Stimulated activated memory B cell treated with anti-CD40 and anti-IgM and Interleukin-4, amounts not matched to agents 10 μg/mL and 1 μg/mL and 100 μg/mL, for 72 hours (primary cell): ENCODE data around the gene BLOC1S4.
"Not testable (repeated sequence)": the region's sequence is repeated elsewhere in the genome, so short reads cannot be mapped to it uniquely, and the experiment has no call there.

Source experiments
- ATAC-seq: fragments of 150-1000 bp; cut with Tn5 transposase; 2 replicates; pipeline ENCODE4 v1.10.0; 2021
- H3K27ac Mint-ChIP-seq: one replicate; pipeline ENCODE4 v1.8.0; 2022; ENCODE audit warnings: mild to moderate bottlenecking, mixed read lengths
- H3K27me3 Mint-ChIP-seq: one replicate; pipeline ENCODE4 v1.8.0; 2022; ENCODE audit warnings: mixed read lengths
- H3K36me3 Mint-ChIP-seq: one replicate; pipeline ENCODE4 v1.8.0; 2022; ENCODE audit warnings: mixed read lengths
- H3K4me1 Mint-ChIP-seq: one replicate; pipeline ENCODE4 v1.8.0; 2022; ENCODE audit warnings: mixed read lengths
- H3K4me3 Mint-ChIP-seq: one replicate; pipeline ENCODE4 v1.8.0; 2022; ENCODE audit warnings: mild to moderate bottlenecking, moderate library complexity, mixed read lengths
- H3K9me3 Mint-ChIP-seq: one replicate; pipeline ENCODE4 v1.8.0; 2022; ENCODE audit warnings: mixed read lengths

The BLOC1S4 gene

GRCh38 chr4:6722891-6723290 lies 6.9 kb downstream of the BLOC1S4 start:
- H3K9me3 Mint-ChIP-seq = no peaks in the 10 kb centered on the region
- H3K4me1 Mint-ChIP-seq = peaks cover 23% of the 10 kb centered on the region
- no peak overlapping the region for H3K27ac Mint-ChIP-seq
- ATAC-seq = no peak
- H3K27me3 Mint-ChIP-seq = no peaks in the 10 kb centered on the region
- H3K36me3 Mint-ChIP-seq = peaks cover 7% of the 10 kb centered on the region
- no peak overlapping the region for H3K4me3 Mint-ChIP-seq

- no peaks in the 10 kb centered on the region for H3K9me3 Mint-ChIP-seq
- peaks cover 5% of the 10 kb centered on the region for H3K27me3 Mint-ChIP-seq
- no peak for ATAC-seq
- H3K4me3 Mint-ChIP-seq = no peak overlapping the region
- peaks cover 5% of the 10 kb centered on the region for H3K36me3 Mint-ChIP-seq
- H3K4me1 Mint-ChIP-seq = peaks cover 15% of the 10 kb centered on the region
- no peak overlapping the region for H3K27ac Mint-ChIP-seq
These were observed 7.9 kb downstream of the BLOC1S4 start for GRCh38 chr4:6723851-6724250.

GRCh38 chr4:6724421-6725111 lies 8.6 kb downstream of the BLOC1S4 start:
- Mint-ChIP-seq H3K4me1 (peaks cover 10% of the 10 kb centered on the region), H3K9me3 (no peaks in the 10 kb centered on the region), H3K4me3 (no peak overlapping the region), H3K36me3 (no peaks in the 10 kb centered on the region), H3K27me3 (peaks cover 7% of the 10 kb centered on the region), H3K27ac (no peak overlapping the region)
- no peak for ATAC-seq

- H3K4me3 Mint-ChIP-seq, H3K4me1 Mint-ChIP-seq, H3K36me3 Mint-ChIP-seq, H3K27me3 Mint-ChIP-seq, H3K27ac Mint-ChIP-seq, H3K9me3 Mint-ChIP-seq, ATAC-seq: not testable (repeated sequence)
These were observed 9.5 kb downstream of the BLOC1S4 start for GRCh38 chr4:6725427-6725961.

GRCh38 chr4:6727081-6727942 lies 11.3 kb downstream of the BLOC1S4 start:
- Mint-ChIP-seq H3K27ac (no peak overlapping the region), H3K9me3 (no peaks in the 10 kb centered on the region), H3K36me3 (no peaks in the 10 kb centered on the region), H3K27me3 (peaks cover 7% of the 10 kb centered on the region), H3K4me3 (no peak overlapping the region), H3K4me1 (no peaks in the 10 kb centered on the region)
- no peak for ATAC-seq

- Mint-ChIP-seq H3K27ac (no peak overlapping the region), H3K27me3 (peaks cover 7% of the 10 kb centered on the region), H3K9me3 (no peaks in the 10 kb centered on the region), H3K36me3 (no peaks in the 10 kb centered on the region), H3K4me3 (no peak overlapping the region), H3K4me1 (no peaks in the 10 kb centered on the region)
- ATAC-seq = no peak
These were observed 11.9 kb downstream of the BLOC1S4 start for GRCh38 chr4:6727943-6728250.

- no peak for ATAC-seq
- no peak overlapping the region for H3K27ac Mint-ChIP-seq
- H3K36me3 Mint-ChIP-seq = no peaks in the 10 kb centered on the region
These were observed 12.5 kb downstream of the BLOC1S4 start for GRCh38 chr4:6728320-6729029.

GRCh38 chr4:6730603-6731317 lies 14.8 kb downstream of the BLOC1S4 start:
- Mint-ChIP-seq H3K4me1 (no peaks in the 10 kb centered on the region), H3K9me3 (no peaks in the 10 kb centered on the region), H3K36me3 (no peaks in the 10 kb centered on the region), H3K4me3 (no peak overlapping the region), H3K27me3 (peaks cover 24% of the 10 kb centered on the region), H3K27ac (no peak overlapping the region)
- ATAC-seq = no peak

More at GRCh38 chr4:6728320-6729029, 12.5 kb downstream of the BLOC1S4 start:
- Mint-ChIP-seq H3K9me3 (no peaks in the 10 kb centered on the region), H3K27me3 (peaks cover 10% of the 10 kb centered on the region), H3K4me3 (no peak overlapping the region), H3K4me1 (no peaks in the 10 kb centered on the region)

- Mint-ChIP-seq H3K4me1 (no peaks in the 10 kb centered on the region), H3K36me3 (no peaks in the 10 kb centered on the region), H3K27ac (no peak overlapping the region), H3K4me3 (no peak overlapping the region), H3K9me3 (no peaks in the 10 kb centered on the region), H3K27me3 (peaks cover 24% of the 10 kb centered on the region)
- no peak for ATAC-seq
These were observed 15.3 kb downstream of the BLOC1S4 start for GRCh38 chr4:6731318-6731675.

GRCh38 chr4:6731780-6732179 lies 15.8 kb downstream of the BLOC1S4 start:
- H3K4me1 Mint-ChIP-seq = no peaks in the 10 kb centered on the region
- H3K4me3 Mint-ChIP-seq = no peak overlapping the region
- no peak overlapping the region for H3K27ac Mint-ChIP-seq
- no peaks in the 10 kb centered on the region for H3K9me3 Mint-ChIP-seq
- H3K27me3 Mint-ChIP-seq = peaks cover 24% of the 10 kb centered on the region
- H3K36me3 Mint-ChIP-seq = no peaks in the 10 kb centered on the region
- ATAC-seq = no peak

- no peaks in the 10 kb centered on the region for H3K4me1 Mint-ChIP-seq
- peaks cover 24% of the 10 kb centered on the region for H3K27me3 Mint-ChIP-seq
- H3K36me3 Mint-ChIP-seq = no peaks in the 10 kb centered on the region
- H3K9me3 Mint-ChIP-seq = no peaks in the 10 kb centered on the region
- no peak overlapping the region for H3K4me3 Mint-ChIP-seq
- H3K27ac Mint-ChIP-seq = no peak overlapping the region
- no peak for ATAC-seq
These were observed 16.7 kb downstream of the BLOC1S4 start for GRCh38 chr4:6732441-6733357.

GRCh38 chr4:6733358-6734164 lies 17.6 kb downstream of the BLOC1S4 start:
- no peaks in the 10 kb centered on the region for H3K36me3 Mint-ChIP-seq
- ATAC-seq = no peak
- no peaks in the 10 kb centered on the region for H3K9me3 Mint-ChIP-seq
- H3K27me3 Mint-ChIP-seq = peaks cover 22% of the 10 kb centered on the region
- no peaks in the 10 kb centered on the region for H3K4me1 Mint-ChIP-seq
- H3K27ac Mint-ChIP-seq = no peak overlapping the region
- no peak overlapping the region for H3K4me3 Mint-ChIP-seq

- H3K27me3 Mint-ChIP-seq = peaks cover 22% of the 10 kb centered on the region
- no peak for ATAC-seq
- H3K27ac Mint-ChIP-seq = no peak overlapping the region
- H3K4me1 Mint-ChIP-seq = no peaks in the 10 kb centered on the region
- no peaks in the 10 kb centered on the region for H3K9me3 Mint-ChIP-seq
- H3K4me3 Mint-ChIP-seq = no peak overlapping the region
- no peaks in the 10 kb centered on the region for H3K36me3 Mint-ChIP-seq
These were observed 18.3 kb downstream of the BLOC1S4 start for GRCh38 chr4:6734165-6734786.
